K562 (cell line): ENCODE measurements around the gene SLC34A1. TPM values are rescaled to one million over a fixed set of nuclear protein-coding genes. Genes with fewer than 3 reads are reported as not detected.
A peak's percentile ranks its signal among the peaks of the same experiment; 100 is the strongest.

Source experiments
- ATAC-seq: fragments of 200-7000 bp; cut with Tn5 transposase; 3 replicates; pipeline ENCODE4 v1.9.1; 2020; ENCODE audit warnings: moderate library complexity
- BruUV-seq: library from RNA; stranded (reverse); fragments of 400-500 nt; replicated peaks from 2 replicates; lab custom pipeline; 2021; lab: Mats Ljungman, UMichigan
- CTCF ChIA-PET: fragments of 300-600 bp; formaldehyde crosslinking; extraction: SDS; loops from one replicate; lab custom pipeline; 2021; ENCODE audit warnings: low intra/inter-chr PET ratio; lab: Yijun Ruan, JAX
- POLR2A ChIA-PET: fragments of 300-600, 350-650 bp; sonication (Branson Sonifier 250); formaldehyde crosslinking; extraction: SDS; loops from one replicate; lab custom pipeline; 2021; ENCODE audit warnings: antibody characterized with exemption, inconsistent platforms; lab: Yijun Ruan, JAX
- DNase-seq, 4 experiments: peaks; one replicate each; pipeline versions ENCODE4 v3.0.0 to v3.0.0-alpha.2; 2011 to 2018; ENCODE audit warnings: low spot score in 3 of 4, mixed read lengths in 3 of 4; ENCODE audit errors: extremely low read depth in 1 of 4
- FAIRE-seq: peaks from 2 replicates; lab custom pipeline; 2011; peaks lifted over from hg19 to GRCh38; lab: Jason Lieb, UNC
- H2AFZ ChIP-seq: 2 replicates; pipeline ENCODE4 v1.6.0; 2011; ENCODE audit warnings: low read depth, low read length, control low read depth, inconsistent platforms
- H3K27ac ChIP-seq: fragments of 200-600 bp; 3 replicates; pipeline ENCODE4 v1.8.0; 2011; ENCODE audit warnings: low read depth, mild to moderate bottlenecking, control low read depth, inconsistent platforms, low read length, moderate library complexity, mixed read lengths; ENCODE audit errors: extremely low read depth
- H3K27me3 ChIP-seq, 2 experiments: fragments of 300-600 bp in 1 of 2; 2 replicates in 1 of 2; 3 replicates in 1 of 2; pipeline versions ENCODE4 v1.6.0 to v1.8.0; 2011; ENCODE audit warnings: inconsistent platforms in 2 of 2, low read length in 2 of 2, mild to moderate bottlenecking in 1 of 2, mixed read lengths in 1 of 2, moderate library complexity in 1 of 2; ENCODE audit not compliant: control insufficient read depth in 2 of 2, insufficient read depth in 2 of 2
- H3K36me3 ChIP-seq: fragments of 300-600 bp; 3 replicates; pipeline ENCODE4 v1.8.0; 2011; ENCODE audit warnings: mild to moderate bottlenecking, low read length, inconsistent platforms; ENCODE audit not compliant: control insufficient read depth, insufficient read depth
- H3K4me1 ChIP-seq, 2 experiments: fragments of 200-600 bp in 1 of 2; replicated peaks in 1 of 2; 2 replicates in 1 of 2; 3 replicates in 1 of 2; pipeline versions ENCODE4 v1.5.1 to v1.8.0; 2011; ENCODE audit warnings: inconsistent platforms in 2 of 2, low read length in 2 of 2, mild to moderate bottlenecking in 1 of 2, mixed read lengths in 1 of 2, moderate library complexity in 1 of 2; ENCODE audit not compliant: control insufficient read depth in 2 of 2, insufficient read depth in 2 of 2
- H3K4me2 ChIP-seq: 2 replicates; pipeline ENCODE4 v1.6.1; 2011; ENCODE audit warnings: low read length, control low read depth, inconsistent platforms, mixed read lengths; ENCODE audit not compliant: insufficient read depth
- H3K4me3 ChIP-seq: fragments of 200-600 bp; sonication (generic), shearing (Covaris generic); 2 replicates; pipeline ENCODE4 v1.5.1; 2016; ENCODE audit warnings: control low read depth, inconsistent platforms
- H3K79me2 ChIP-seq: fragments of 200-600 bp; 3 replicates; pipeline ENCODE4 v1.8.0; 2011; ENCODE audit warnings: low read length, inconsistent platforms; ENCODE audit not compliant: control insufficient read depth, insufficient read depth
- H3K9ac ChIP-seq, 2 experiments: 2 replicates each; pipeline versions ENCODE4 v1.6.0 to v1.6.1; 2011; ENCODE audit warnings: low read depth in 2 of 2, low read length in 2 of 2, control low read depth in 1 of 2, inconsistent platforms in 1 of 2, mild to moderate bottlenecking in 1 of 2, mixed read lengths in 1 of 2; ENCODE audit not compliant: insufficient read depth in 1 of 2
- H3K9me1 ChIP-seq: one replicate; pipeline ENCODE4 v1.6.0; 2011; ENCODE audit warnings: inconsistent platforms, mild to moderate bottlenecking, low read length, moderate library complexity; ENCODE audit not compliant: control insufficient read depth, insufficient read depth
- H3K9me3 ChIP-seq: replicated peaks from 2 replicates; pipeline ENCODE4 v1.5.1; 2011; ENCODE audit warnings: low read depth, low read length, inconsistent platforms; ENCODE audit not compliant: control insufficient read depth, insufficient read depth
- H4K20me1 ChIP-seq: replicated peaks from 2 replicates; pipeline ENCODE4 v1.6.1; 2011; ENCODE audit warnings: low read length, inconsistent platforms, mixed read lengths; ENCODE audit not compliant: control insufficient read depth, insufficient read depth
- CC2D1A ChIP-seq: fragments of 450-650 bp; IDR thresholded peaks from 2 replicates; pipeline ENCODE4 v1.6.1; 2017; ENCODE audit warnings: mild to moderate bottlenecking
- ESRRA ChIP-seq: fragments of 450-650 bp; IDR thresholded peaks from 2 replicates; pipeline ENCODE4 v1.6.1; 2014; ENCODE audit warnings: low read depth, mild to moderate bottlenecking, moderate library complexity, borderline replicate concordance
- FOXA1 ChIP-seq: fragments of 450-650 bp; IDR thresholded peaks from 2 replicates; pipeline ENCODE4 v1.6.1; 2016; ENCODE audit warnings: mild to moderate bottlenecking, borderline replicate concordance
- FOXK2 ChIP-seq, 2 experiments: fragments of 450-650 bp; IDR thresholded peaks in 1 of 2; conservative IDR thresholded peaks in 1 of 2; 2 replicates each; pipeline ENCODE4 v1.6.1; 2016; ENCODE audit warnings: low read depth in 2 of 2, mild to moderate bottlenecking in 1 of 2
- RAD21 ChIP-seq, 2 experiments: fragments of 250-450 bp in 1 of 2; fragments of 450-650 bp in 1 of 2; sonication (Bioruptor Pico) in 1 of 2; formaldehyde crosslinking in 1 of 2; IDR thresholded peaks in 1 of 2; conservative IDR thresholded peaks in 1 of 2; 2 replicates each; pipeline versions ENCODE4 v1.4.0 to v1.8.0; 2020 to 2022; ENCODE audit warnings: mild to moderate bottlenecking in 2 of 2, moderate library complexity in 1 of 2
- SOX6 ChIP-seq: fragments of 450-650 bp; IDR thresholded peaks from 2 replicates; pipeline ENCODE4 v1.6.1; 2014; ENCODE audit warnings: mild to moderate bottlenecking
- TOE1 ChIP-seq, 2 experiments: fragments of 450-650 bp in 1 of 2; sonication (generic) in 1 of 2; formaldehyde crosslinking in 1 of 2; IDR thresholded peaks; 2 replicates each; pipeline versions ENCODE4 v1.7.1 to v1.8.0; 2016 to 2022; ENCODE audit warnings: borderline replicate concordance in 2 of 2, mild to moderate bottlenecking in 2 of 2, antibody characterized with exemption in 1 of 2, inconsistent platforms in 1 of 2, low read depth in 1 of 2, missing genetic modification reagents in 1 of 2, moderate library complexity in 1 of 2
- ZNF212 ChIP-seq: fragments of 450-650 bp; formaldehyde crosslinking; IDR thresholded peaks from 2 replicates; pipeline ENCODE4 v1.4.0; 2020; ENCODE audit warnings: mild to moderate bottlenecking
- WGBS: fragments of 100-300 bp; shearing (Covaris generic); methylation state at CpG from one replicate; pipeline ENCODE4 v1.1.6; 2016; ENCODE audit warnings: low coverage, mixed read lengths; ENCODE audit not compliant: insufficient coverage; ENCODE audit errors: missing lambda C conversion rate; 5-methylcytosine and 5-hydroxymethylcytosine counted together
- in situ Hi-C: fragments of 300-500 bp; cut with MboI; formaldehyde crosslinking; loops from 4 replicates; pipeline ENCODE4 v1.15.0; 2018; ENCODE audit warnings: inconsistent platforms, mixed read lengths
- intact Hi-C: fragments of 100-400 bp; cut with micrococcal nuclease; formaldehyde crosslinking; loops from 2 replicates; pipeline ENCODE4 v1.14.2; 2022
- polyA plus RNA-seq, 8 experiments: library from polyadenylated mRNA; depleted of rRNA in 4 of 8; stranded (reverse) in 5 of 8; unstranded in 3 of 8; fragments of >200 nt; fragmentation: Nextera tagmentation in 2 of 8; fragmentation: Illumina TruSeq in 1 of 8; extraction: Ambion mirVana in 2 of 8; extraction: Trizol in 1 of 8; gene quantifications; 2 replicates each; pipeline versions ENCODE4 v1.2.1 to v1.2.3, GENCODE V29; 2011 to 2014; ENCODE audit warnings: inconsistent platforms in 1 of 8, missing spikeins in 1 of 8
- total RNA-seq, 7 experiments: library from RNA; depleted of rRNA in 6 of 7; stranded (reverse); fragments of >200 nt in 6 of 7; fragmentation: Illumina TruSeq in 2 of 7; extraction: Trizol in 2 of 7; gene quantifications; 2 replicates each; pipeline versions ENCODE4 v1.2.1 to v1.2.3, GENCODE V29; 2011 to 2021; ENCODE audit warnings: low replicate concordance in 1 of 7
- TF ChIP-seq, protein P1 (sequence below): sonication (generic); formaldehyde crosslinking; IDR thresholded peaks from 2 replicates; pipeline ENCODE4 v1.8.1; 2023; ENCODE audit warnings: mild to moderate bottlenecking, missing genetic modification reagents

Gene SLC34A1
- total and polyA plus RNA-seq, 9 of the 15 experiments (the other 6 are each of a cell fraction or from before 2014, with no cell fraction given), result not detected

DNA sequence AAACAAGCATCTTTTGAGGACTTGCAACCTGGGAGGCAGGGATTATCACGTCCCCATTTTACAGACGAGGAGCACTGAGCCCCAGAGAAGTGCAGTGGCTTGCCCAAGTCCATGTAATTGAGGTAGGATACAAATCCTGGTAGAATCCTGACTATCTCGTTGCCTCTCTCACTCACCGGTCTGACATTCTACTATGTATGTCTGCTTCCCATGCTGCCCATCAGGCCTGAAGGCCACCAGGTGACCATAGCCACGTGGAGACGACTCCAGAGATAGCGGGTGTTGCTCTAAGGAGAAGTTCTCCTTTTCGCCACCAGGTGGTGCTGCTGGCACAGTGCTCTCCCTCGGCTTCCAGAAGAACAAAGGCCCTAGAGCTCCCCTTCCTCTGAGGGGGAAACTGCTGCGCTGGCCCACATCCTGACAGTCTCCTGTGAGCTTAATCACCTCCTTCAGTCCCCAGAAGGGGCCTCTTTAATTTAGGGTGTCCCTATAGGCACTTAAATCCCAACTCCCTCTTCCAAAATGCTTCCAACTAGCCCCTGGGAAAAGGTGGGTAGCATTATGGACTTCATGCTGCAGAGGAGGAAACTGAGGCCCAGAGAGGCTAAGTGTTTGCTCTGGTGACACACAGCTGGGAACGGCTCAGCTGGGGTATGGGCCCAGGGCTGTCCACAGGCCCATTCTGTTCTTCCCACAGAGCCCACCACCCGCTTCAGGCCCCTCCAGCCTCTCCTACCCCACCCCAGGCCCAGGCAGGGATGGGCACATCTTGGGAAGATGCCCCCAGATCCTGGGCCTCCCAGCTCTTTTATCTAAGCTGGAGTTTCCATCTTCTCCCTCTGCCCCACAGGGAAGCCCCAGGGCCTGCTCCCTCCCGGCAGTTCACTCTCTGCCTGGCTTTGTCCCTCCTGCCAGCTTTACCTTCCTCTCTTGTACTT lies 6.4 kb downstream of the SLC34A1 start:
- ChIA-PET CTCF (interaction anchor here (0.6 to 4.6 kb wide), 8 partner anchors 8 to 110 kb away, joined by 3 to 78 read pairs (median 3); no protein-coding TSS in a partner anchor), POLR2A (interaction anchor here (0.6 to 2.0 kb wide), 10 partner anchors 12 to 88 kb away, joined by 3 to 7 read pairs (median 4); no protein-coding TSS in a partner anchor)
- in situ Hi-C loops (loop anchor here (5.0 to 10.0 kb wide), 2 partner anchors 57 to 674 kb away; partner anchors contain the start of gene PRR7), intact Hi-C loops (loop anchor here (1.0 kb wide), 3 partner anchors 20 to 72 kb away; no protein-coding TSS in a partner anchor)
- H3K9ac ChIP-seq, result peak overlapping the region; percentile 3 to 69; a peak in 3 of 4 replicates
- H3K36me3 ChIP-seq, result no peaks in the 10 kb centered on the region
- H3K79me2 ChIP-seq, result no peaks in the 10 kb centered on the region
- no peak overlapping the region; the same call in 1 of the 2 replicates for H3K4me2 ChIP-seq
- peaks cover 0 to 4% of the 10 kb centered on the region in 2 experiments; a peak in 3 of 5 replicates for H3K27me3 ChIP-seq
- no peaks in the 10 kb centered on the region for H3K9me1 ChIP-seq
- H3K4me1 ChIP-seq, result peaks cover 7 to 8% of the 10 kb centered on the region in 2 experiments; a peak in 3 of 5 replicates
- H4K20me1 ChIP-seq, result no peaks in the 10 kb centered on the region
- peak; percentile 92 to 93 (median 92) for DNase-seq
- H2AFZ ChIP-seq, result peak overlapping the region; percentile 94
- BruUV-seq, result no TSS peak
- WGBS, result 29% methylated on average over 13 of the region's 13 CpGs
- ATAC-seq, result peak; percentile 96
- no peak overlapping the region for H3K4me3 ChIP-seq
- no peaks in the 10 kb centered on the region for H3K9me3 ChIP-seq
- FAIRE-seq, result peak; percentile 98
- no peak overlapping the region for H3K27ac ChIP-seq
- TF ChIP-seq RAD21 (CRISPR knock-in tag; conservative IDR thresholded peaks at IDR 0.05 in 1 of 2, IDR thresholded peaks at IDR 0.05 in 1 of 2) (peak; percentile 84 to 93), CC2D1A (peak; percentile 76; the same call in 1 of the 2 replicates), SOX6 (0 out of 2 replicates have a peak, but pooled peaks have one; percentile 39), FOXA1 (no peak), TOE1 (IDR thresholded peaks at IDR 0.05; ENCODE audit: borderline replicate concordance) (peak; percentile 59), TOE1 (CRISPR knock-in tag; IDR thresholded peaks at IDR 0.05; ENCODE audit: borderline replicate concordance, low read depth) (no peak), ZNF212 (CRISPR knock-in tag) (no peak), FOXK2 (conservative IDR thresholded peaks at IDR 0.05 in 1 of 2, IDR thresholded peaks at IDR 0.05 in 1 of 2; ENCODE audit: low read depth in 2 of 2) (peak; percentile 83 to 86), ESRRA (peak; percentile 27; the same call in 1 of the 2 replicates)
- TF ChIP-seq, protein P1, sequence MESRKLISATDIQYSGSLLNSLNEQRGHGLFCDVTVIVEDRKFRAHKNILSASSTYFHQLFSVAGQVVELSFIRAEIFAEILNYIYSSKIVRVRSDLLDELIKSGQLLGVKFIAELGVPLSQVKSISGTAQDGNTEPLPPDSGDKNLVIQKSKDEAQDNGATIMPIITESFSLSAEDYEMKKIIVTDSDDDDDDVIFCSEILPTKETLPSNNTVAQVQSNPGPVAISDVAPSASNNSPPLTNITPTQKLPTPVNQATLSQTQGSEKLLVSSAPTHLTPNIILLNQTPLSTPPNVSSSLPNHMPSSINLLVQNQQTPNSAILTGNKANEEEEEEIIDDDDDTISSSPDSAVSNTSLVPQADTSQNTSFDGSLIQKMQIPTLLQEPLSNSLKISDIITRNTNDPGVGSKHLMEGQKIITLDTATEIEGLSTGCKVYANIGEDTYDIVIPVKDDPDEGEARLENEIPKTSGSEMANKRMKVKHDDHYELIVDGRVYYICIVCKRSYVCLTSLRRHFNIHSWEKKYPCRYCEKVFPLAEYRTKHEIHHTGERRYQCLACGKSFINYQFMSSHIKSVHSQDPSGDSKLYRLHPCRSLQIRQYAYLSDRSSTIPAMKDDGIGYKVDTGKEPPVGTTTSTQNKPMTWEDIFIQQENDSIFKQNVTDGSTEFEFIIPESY (CRISPR knock-in tag), result peak; percentile 32; the same call in 1 of the 2 replicates
